Subcutaneous adipose tissue (tissue), 4 donors: ENCODE results near the gene DGKB. TPM values are rescaled to one million over a fixed set of nuclear protein-coding genes. Genes with fewer than 3 reads are reported as not detected.

Experiments used
- total RNA-seq, 4 donors: library from RNA; depleted of rRNA; stranded (reverse); fragments of >200 nt; gene quantifications; one replicate each; pipeline ENCODE4 v1.1.0, GENCODE V29; 2016
- TF ChIP-seq, protein P1 (sequence below): fragments of 450-650 bp; IDR thresholded peaks from one replicate; pipeline ENCODE4 v1.5.1; 2016; ENCODE audit warnings: low read depth, mild to moderate bottlenecking, control low read depth, antibody characterized with exemption, moderate library complexity

Gene DGKB
- total RNA-seq, 4 donors from 2014 or later: 0.17 TPM; not detected in 3

GRCh38 chr7:14739168-14739840, 163.2 kb downstream of the DGKB start:
- TF ChIP-seq, protein P1, sequence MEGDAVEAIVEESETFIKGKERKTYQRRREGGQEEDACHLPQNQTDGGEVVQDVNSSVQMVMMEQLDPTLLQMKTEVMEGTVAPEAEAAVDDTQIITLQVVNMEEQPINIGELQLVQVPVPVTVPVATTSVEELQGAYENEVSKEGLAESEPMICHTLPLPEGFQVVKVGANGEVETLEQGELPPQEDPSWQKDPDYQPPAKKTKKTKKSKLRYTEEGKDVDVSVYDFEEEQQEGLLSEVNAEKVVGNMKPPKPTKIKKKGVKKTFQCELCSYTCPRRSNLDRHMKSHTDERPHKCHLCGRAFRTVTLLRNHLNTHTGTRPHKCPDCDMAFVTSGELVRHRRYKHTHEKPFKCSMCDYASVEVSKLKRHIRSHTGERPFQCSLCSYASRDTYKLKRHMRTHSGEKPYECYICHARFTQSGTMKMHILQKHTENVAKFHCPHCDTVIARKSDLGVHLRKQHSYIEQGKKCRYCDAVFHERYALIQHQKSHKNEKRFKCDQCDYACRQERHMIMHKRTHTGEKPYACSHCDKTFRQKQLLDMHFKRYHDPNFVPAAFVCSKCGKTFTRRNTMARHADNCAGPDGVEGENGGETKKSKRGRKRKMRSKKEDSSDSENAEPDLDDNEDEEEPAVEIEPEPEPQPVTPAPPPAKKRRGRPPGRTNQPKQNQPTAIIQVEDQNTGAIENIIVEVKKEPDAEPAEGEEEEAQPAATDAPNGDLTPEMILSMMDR: no peak

DNA sequence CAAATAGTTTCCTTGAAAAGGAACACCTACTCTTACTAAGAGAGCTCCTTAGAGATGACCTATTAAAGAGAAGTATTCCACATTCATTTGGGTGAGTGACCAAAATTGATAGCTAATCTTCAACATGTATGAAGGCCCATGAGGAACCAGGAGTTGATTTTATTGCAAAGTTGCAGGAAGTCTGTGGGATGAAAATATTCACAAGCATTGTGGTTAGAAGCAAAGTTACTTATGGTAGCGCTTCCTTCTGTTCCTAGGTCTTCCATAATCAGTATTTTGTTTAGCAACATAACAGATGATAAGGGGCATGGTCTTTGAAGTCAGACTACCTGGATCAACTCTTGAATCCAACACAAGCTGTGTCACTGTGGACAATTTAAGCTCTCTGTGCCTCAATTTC, 164.5 kb downstream of the DGKB start:
- TF ChIP-seq, protein P1: no peak

GRCh38 chr7:14734839-14735321, 167.7 kb downstream of the DGKB start:
- TF ChIP-seq, protein P1: no peak

DNA sequence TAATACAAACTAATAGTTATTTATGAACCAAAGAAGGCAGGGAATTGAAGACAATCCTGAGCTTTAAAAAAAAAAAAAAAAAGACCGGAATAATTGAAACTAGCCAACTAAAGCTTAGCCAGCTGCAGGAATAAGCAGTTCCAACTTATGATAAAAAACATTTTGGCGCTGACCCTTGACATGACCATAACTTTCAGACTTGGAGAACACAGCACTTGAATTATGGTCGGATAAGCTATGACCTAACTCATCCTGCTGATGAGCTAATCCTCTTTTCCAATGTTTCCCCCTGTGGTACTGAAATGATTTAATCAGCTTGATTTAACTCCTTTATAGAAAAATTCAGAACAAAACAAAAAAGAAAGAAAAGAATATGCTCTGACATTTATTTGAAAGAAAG, 181.8 kb downstream of the DGKB start:
- TF ChIP-seq, protein P1: no peak

GRCh38 chr7:14717816-14718215, 184.7 kb downstream of the DGKB start:
- TF ChIP-seq, protein P1: no peak

DNA sequence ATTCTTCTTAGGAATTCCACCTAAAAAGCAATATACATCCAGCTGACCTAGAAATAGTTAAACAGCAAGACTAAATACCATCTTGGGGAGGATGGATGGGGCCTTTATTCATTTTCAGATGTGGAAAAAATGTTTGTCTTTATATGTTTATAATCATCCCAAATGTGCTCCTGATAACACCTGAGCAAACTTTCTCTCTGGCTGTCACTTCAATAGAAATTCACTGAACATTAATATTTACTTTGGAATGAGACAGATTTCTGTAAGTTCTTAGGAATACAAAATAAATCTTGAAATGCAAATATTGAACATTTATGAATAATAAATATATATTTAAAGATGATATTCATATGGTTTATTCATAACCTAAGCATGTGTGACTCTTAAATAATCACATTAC, 185.4 kb downstream of the DGKB start:
- TF ChIP-seq, protein P1: no peak

- TF ChIP-seq, protein P1: no peak
Measured at GRCh38 chr7:14714161-14714728, 188.3 kb downstream of the DGKB start.
